IgD-negative memory B cell (primary cell): ENCODE data around the gene ABCB1. TPM values are rescaled to one million over a fixed set of nuclear protein-coding genes. Genes with fewer than 3 reads are reported as not detected.
A peak's percentile ranks its signal among the peaks of the same experiment; 100 is the strongest.

Source experiments
- H3K27ac Mint-ChIP-seq, 3 donors: one replicate each; pipeline ENCODE4 v1.8.0; 2020 to 2022; ENCODE audit warnings: mild to moderate bottlenecking in 3 of 3, mixed read lengths in 3 of 3, moderate library complexity in 1 of 3
- H3K27me3 Mint-ChIP-seq: one replicate; pipeline ENCODE4 v1.8.0; 2021; ENCODE audit warnings: mixed read lengths
- H3K36me3 Mint-ChIP-seq: one replicate; pipeline ENCODE4 v1.8.0; 2020; ENCODE audit warnings: mild to moderate bottlenecking, mixed read lengths
- H3K4me1 Mint-ChIP-seq, 3 donors: one replicate each; pipeline ENCODE4 v1.8.0; 2020 to 2022; ENCODE audit warnings: mixed read lengths in 3 of 3, mild to moderate bottlenecking in 1 of 3
- H3K4me3 Mint-ChIP-seq, 4 donors: one replicate each; pipeline ENCODE4 v1.8.0; 2020 to 2022; ENCODE audit warnings: mild to moderate bottlenecking in 4 of 4, mixed read lengths in 4 of 4, moderate library complexity in 3 of 4
- H3K9me3 Mint-ChIP-seq, 3 donors: one replicate each; pipeline ENCODE4 v1.8.0; 2020 to 2021; ENCODE audit warnings: mixed read lengths in 3 of 3, mild to moderate bottlenecking in 1 of 3
- polyA plus RNA-seq: library from polyadenylated mRNA; unstranded; fragments of 300-500 nt; fragmentation: Illumina TruSeq; gene quantifications from one replicate; pipeline ENCODE4 v1.2.3, GENCODE V29; 2021

Gene ABCB1
- polyA plus RNA-seq: 2.5 TPM

- peaks cover 28% of the 10 kb centered on the region for H3K27me3 Mint-ChIP-seq
- H3K4me1 Mint-ChIP-seq: peaks cover 14 to 16% (median 15%) of the 10 kb centered on the region in 3 donors
- H3K4me3 Mint-ChIP-seq: peak within 1 kb of the TSS; percentile 76 to 92 (median 86)
- H3K9me3 Mint-ChIP-seq: no peaks in the 10 kb centered on the region
- no peaks in the 10 kb centered on the region for H3K36me3 Mint-ChIP-seq
- peak within 1 kb of the TSS in 1 of 3 donors; percentile 48 for H3K27ac Mint-ChIP-seq
Measured at GRCh38 chr7:87600130-87601124, at the start of gene ABCB1. TSS of gene ABCB1 (minus strand) at chr7:87600884. CDS start at chr7:87600184, 700 bp downstream.

DNA sequence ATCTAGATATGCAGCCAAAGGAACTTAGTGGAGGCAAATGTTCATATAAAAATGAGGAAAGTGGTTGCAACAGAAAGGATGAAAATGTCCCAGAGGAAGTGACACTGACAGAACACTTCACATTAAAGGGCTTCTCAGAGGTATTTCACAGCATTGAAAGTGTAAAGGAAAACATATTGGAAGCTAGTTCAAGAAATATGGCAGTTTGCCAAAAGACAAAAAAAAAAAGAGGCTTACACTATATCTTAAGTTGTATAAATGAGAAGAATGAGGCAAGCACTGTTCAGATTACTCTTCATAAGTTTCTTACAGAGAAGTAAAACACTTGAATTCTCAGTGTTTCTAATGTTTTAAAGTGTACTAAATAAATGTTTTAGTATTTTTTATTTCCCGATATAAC lies 47.6 kb upstream of the ABCB1 start:
- Mint-ChIP-seq H3K4me3 (no peak overlapping the region), H3K27ac (no peak overlapping the region), H3K36me3 (peaks cover 1% of the 10 kb centered on the region), H3K4me1 (no peaks in the 10 kb centered on the region), H3K9me3 (peaks cover 0 to 1% (median 0%) of the 10 kb centered on the region in 3 donors), H3K27me3 (peaks cover 1% of the 10 kb centered on the region)

GRCh38 chr7:87645446-87645845 lies 44.8 kb upstream of the ABCB1 start:
- Mint-ChIP-seq H3K4me3 (no peak overlapping the region), H3K9me3 (peaks cover 0 to 1% (median 0%) of the 10 kb centered on the region in 3 donors), H3K36me3 (peaks cover 1% of the 10 kb centered on the region), H3K27me3 (no peaks in the 10 kb centered on the region), H3K4me1 (no peaks in the 10 kb centered on the region), H3K27ac (no peak overlapping the region)

GRCh38 chr7:87635921-87636320 lies 35.2 kb upstream of the ABCB1 start:
- H3K36me3 Mint-ChIP-seq: peaks cover 2% of the 10 kb centered on the region
- H3K4me3 Mint-ChIP-seq: no peak overlapping the region
- H3K27ac Mint-ChIP-seq: no peak overlapping the region
- no peaks in the 10 kb centered on the region for H3K4me1 Mint-ChIP-seq
- peaks cover 2% of the 10 kb centered on the region for H3K27me3 Mint-ChIP-seq
- H3K9me3 Mint-ChIP-seq: peaks cover 3 to 17% (median 5%) of the 10 kb centered on the region in 3 donors

- peaks cover 4% of the 10 kb centered on the region for H3K27me3 Mint-ChIP-seq
Measured at GRCh38 chr7:87628780-87629569, 28.3 kb upstream of the ABCB1 start.

DNA sequence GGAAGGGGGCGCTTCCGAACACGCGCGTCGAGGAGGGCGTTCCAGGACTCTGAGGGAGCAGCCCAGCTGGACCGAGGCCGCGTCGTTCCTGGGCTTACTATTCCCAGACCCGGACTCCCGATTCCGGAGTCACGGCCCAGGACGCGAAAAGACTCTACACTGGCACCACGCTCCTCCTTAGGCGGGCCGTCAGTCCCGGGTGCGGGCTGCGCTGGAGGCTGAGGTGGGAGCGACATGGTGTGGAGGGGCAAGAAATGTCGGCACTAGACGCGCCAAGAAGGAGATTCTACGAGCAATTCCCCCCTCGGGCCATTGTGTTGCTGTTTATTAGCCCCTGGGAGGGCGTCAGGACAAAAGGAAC lies 26.9 kb upstream of the ABCB1 start:
- Mint-ChIP-seq H3K4me3 (peak overlapping the region; percentile 66 to 95 (median 88)), H3K4me1 (peaks cover 3 to 9% (median 8%) of the 10 kb centered on the region in 3 donors), H3K27ac (peak overlapping the region in 2 of 3 donors; percentile 5 to 86), H3K9me3 (no peaks in the 10 kb centered on the region), H3K27me3 (peaks cover 4% of the 10 kb centered on the region), H3K36me3 (no peaks in the 10 kb centered on the region)

More at GRCh38 chr7:87628780-87629569, 28.3 kb upstream of the ABCB1 start:
- H3K4me1 Mint-ChIP-seq: peaks cover 3 to 9% (median 8%) of the 10 kb centered on the region in 3 donors
- H3K27ac Mint-ChIP-seq: peak overlapping the region in 1 of 3 donors; percentile 52
- no peaks in the 10 kb centered on the region for H3K9me3 Mint-ChIP-seq
- no peaks in the 10 kb centered on the region for H3K36me3 Mint-ChIP-seq
- peak overlapping the region; percentile 66 to 95 (median 88) for H3K4me3 Mint-ChIP-seq

- H3K9me3 Mint-ChIP-seq: no peaks in the 10 kb centered on the region
- H3K27ac Mint-ChIP-seq: no peak overlapping the region
- H3K36me3 Mint-ChIP-seq: peaks cover 2% of the 10 kb centered on the region
Measured at GRCh38 chr7:87625101-87625500, 24.4 kb upstream of the ABCB1 start.

DNA sequence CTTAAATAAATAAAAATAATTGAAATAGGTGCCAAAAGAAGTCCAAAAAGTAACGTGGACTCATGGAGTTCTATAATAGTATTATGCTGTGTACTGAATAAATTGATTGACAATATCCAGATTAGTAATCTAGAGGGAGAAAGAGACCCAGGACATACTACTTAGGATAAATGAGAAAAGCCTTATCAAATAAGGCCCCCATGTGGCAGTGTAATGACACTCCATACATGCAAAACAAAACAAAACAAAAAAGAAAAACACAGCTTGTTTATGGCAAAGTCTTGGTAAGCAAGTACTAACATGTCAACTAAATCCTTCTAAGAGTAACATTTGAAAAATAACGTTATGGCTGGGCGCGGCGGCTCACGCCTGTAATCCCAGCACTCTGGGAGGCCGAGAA lies 23.9 kb upstream of the ABCB1 start:
- H3K27ac Mint-ChIP-seq: no peak overlapping the region
- H3K4me3 Mint-ChIP-seq: no peak overlapping the region
- peaks cover 4% of the 10 kb centered on the region for H3K27me3 Mint-ChIP-seq
- peaks cover 2% of the 10 kb centered on the region for H3K36me3 Mint-ChIP-seq
- H3K4me1 Mint-ChIP-seq: peaks cover 3 to 9% (median 8%) of the 10 kb centered on the region in 3 donors
- H3K9me3 Mint-ChIP-seq: no peaks in the 10 kb centered on the region

More at GRCh38 chr7:87625101-87625500, 24.4 kb upstream of the ABCB1 start:
- Mint-ChIP-seq H3K4me1 (peaks cover 3 to 9% (median 8%) of the 10 kb centered on the region in 3 donors), H3K4me3 (no peak overlapping the region), H3K27me3 (peaks cover 4% of the 10 kb centered on the region)

GRCh38 chr7:87615197-87615596 lies 14.5 kb upstream of the ABCB1 start:
- Mint-ChIP-seq H3K4me3 (no peak overlapping the region), H3K27ac (no peak overlapping the region)

GRCh38 chr7:87609916-87610315 lies 9.2 kb upstream of the ABCB1 start:
- Mint-ChIP-seq H3K4me3 (no peak overlapping the region), H3K36me3 (no peaks in the 10 kb centered on the region), H3K9me3 (no peaks in the 10 kb centered on the region), H3K4me1 (no peaks in the 10 kb centered on the region), H3K27ac (no peak overlapping the region), H3K27me3 (peaks cover 10% of the 10 kb centered on the region)

More at GRCh38 chr7:87615197-87615596, 14.5 kb upstream of the ABCB1 start:
- Mint-ChIP-seq H3K27me3 (peaks cover 3% of the 10 kb centered on the region), H3K4me1 (no peaks in the 10 kb centered on the region), H3K36me3 (no peaks in the 10 kb centered on the region), H3K9me3 (peaks cover 0 to 2% (median 0%) of the 10 kb centered on the region in 3 donors)

GRCh38 chr7:87608431-87608830 lies 7.7 kb upstream of the ABCB1 start:
- H3K36me3 Mint-ChIP-seq: no peaks in the 10 kb centered on the region
- no peak overlapping the region for H3K27ac Mint-ChIP-seq
- no peaks in the 10 kb centered on the region for H3K9me3 Mint-ChIP-seq
- peaks cover 18% of the 10 kb centered on the region for H3K27me3 Mint-ChIP-seq
- no peak overlapping the region for H3K4me3 Mint-ChIP-seq
- H3K4me1 Mint-ChIP-seq: no peaks in the 10 kb centered on the region

DNA sequence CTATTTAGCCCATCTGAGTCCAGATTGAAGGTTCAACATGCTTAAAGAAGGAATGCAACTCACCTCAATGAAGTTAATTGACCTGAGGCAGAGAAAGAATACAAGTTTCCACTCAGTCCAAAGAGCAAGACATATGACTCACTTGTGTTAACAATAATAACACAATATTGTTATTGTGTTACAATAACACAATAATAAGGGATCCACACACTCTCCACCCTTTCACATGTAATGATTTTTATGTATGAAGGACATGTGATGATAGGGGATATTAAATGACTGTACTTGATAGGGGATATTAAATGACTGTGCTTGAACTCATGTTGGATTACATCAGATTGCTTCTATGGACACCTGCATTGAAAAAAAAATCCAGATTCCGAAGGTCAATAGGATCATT lies 3.6 kb upstream of the ABCB1 start:
- Mint-ChIP-seq H3K4me3 (no peak overlapping the region), H3K4me1 (peaks cover 9 to 11% (median 10%) of the 10 kb centered on the region in 3 donors), H3K36me3 (no peaks in the 10 kb centered on the region), H3K9me3 (no peaks in the 10 kb centered on the region), H3K27ac (no peak overlapping the region), H3K27me3 (peaks cover 31% of the 10 kb centered on the region)

GRCh38 chr7:87599336-87599735 lies 1.3 kb downstream of the ABCB1 start:
- peak overlapping the region; percentile 31 to 86 (median 80) for H3K4me3 Mint-ChIP-seq
- peaks cover 23% of the 10 kb centered on the region for H3K27me3 Mint-ChIP-seq
- H3K4me1 Mint-ChIP-seq: peaks cover 14 to 16% (median 15%) of the 10 kb centered on the region in 3 donors
- no peaks in the 10 kb centered on the region for H3K9me3 Mint-ChIP-seq
- peak overlapping the region; percentile 0 for H3K27ac Mint-ChIP-seq
- no peaks in the 10 kb centered on the region for H3K36me3 Mint-ChIP-seq

DNA sequence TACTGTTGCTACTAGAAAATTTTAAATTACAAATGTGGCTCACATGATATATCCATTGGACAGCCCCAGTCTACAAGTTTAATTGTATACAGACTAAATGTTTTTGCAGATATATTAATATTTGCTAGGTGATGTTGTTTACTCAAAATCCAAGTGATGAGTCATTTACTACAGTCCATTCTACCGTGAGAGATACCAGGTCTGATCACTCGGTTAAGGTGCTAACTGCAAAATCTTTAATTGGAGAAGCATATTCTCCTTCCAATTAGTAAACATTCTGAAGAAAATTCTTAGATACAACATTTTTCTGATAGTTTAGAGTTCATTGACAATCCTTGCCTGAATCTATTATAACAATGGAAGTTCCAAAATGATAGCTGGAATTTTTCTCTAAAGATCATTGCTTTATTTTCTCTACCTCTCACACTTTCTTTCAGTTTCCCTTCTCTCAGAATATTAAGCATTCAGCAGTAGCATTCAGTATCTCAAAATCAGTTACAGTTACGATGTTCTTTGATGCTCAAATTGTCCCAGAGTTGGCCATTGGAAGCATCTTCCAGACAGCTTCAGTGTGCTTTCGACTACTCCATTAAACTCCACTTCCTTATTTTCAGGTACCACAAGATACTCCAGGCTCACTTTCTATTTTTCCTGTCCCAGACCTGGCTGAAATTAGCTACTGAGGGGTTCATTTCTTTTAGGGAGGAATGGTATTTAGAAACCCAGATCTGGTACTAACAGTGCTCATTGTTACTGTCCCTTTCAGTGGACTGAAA lies 2.3 kb downstream of the ABCB1 start:
- H3K36me3 Mint-ChIP-seq: no peaks in the 10 kb centered on the region
- no peaks in the 10 kb centered on the region for H3K9me3 Mint-ChIP-seq
- H3K27ac Mint-ChIP-seq: no peak overlapping the region
- peak overlapping the region in 3 of 4 donors; percentile 7 to 87 (median 30) for H3K4me3 Mint-ChIP-seq
- H3K4me1 Mint-ChIP-seq: peaks cover 14 to 16% (median 15%) of the 10 kb centered on the region in 3 donors
- peaks cover 17% of the 10 kb centered on the region for H3K27me3 Mint-ChIP-seq
